ENCODE data around the gene KIFBP.

The KIFBP gene

DNA sequence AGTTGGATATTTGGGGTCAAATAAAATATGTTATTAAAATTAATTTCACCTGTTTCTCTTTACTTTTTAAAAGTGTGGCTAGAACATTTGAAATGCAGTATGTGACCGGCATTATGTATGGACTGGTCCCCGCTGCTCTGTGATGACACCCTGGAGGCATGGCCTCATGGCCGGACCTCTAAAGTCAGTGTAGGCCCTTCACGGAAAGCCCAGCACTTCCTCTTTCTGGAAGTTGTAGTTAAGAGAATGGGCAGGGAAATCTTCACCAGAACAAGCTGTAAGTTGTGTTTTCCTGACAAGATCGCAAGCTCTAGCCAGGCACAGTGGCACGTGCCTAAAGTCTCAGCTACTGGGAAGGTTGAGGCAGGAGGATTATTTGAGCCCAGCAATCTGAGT lies 61.0 kb downstream of the KIFBP start:
- Mint-ChIP-seq H3K36me3 (ENCODE audit: low read depth) (no peaks in the 10 kb centered on the region), H3K27ac (no peak overlapping the region), H3K9me3 (no peaks in the 10 kb centered on the region), H3K27me3 (ENCODE audit: low read depth, poor library complexity) (peaks cover 3% of the 10 kb centered on the region), H3K4me1 (peaks cover 16% of the 10 kb centered on the region), H3K4me3 (no peak overlapping the region)
- TF ChIP-seq, protein P1, sequence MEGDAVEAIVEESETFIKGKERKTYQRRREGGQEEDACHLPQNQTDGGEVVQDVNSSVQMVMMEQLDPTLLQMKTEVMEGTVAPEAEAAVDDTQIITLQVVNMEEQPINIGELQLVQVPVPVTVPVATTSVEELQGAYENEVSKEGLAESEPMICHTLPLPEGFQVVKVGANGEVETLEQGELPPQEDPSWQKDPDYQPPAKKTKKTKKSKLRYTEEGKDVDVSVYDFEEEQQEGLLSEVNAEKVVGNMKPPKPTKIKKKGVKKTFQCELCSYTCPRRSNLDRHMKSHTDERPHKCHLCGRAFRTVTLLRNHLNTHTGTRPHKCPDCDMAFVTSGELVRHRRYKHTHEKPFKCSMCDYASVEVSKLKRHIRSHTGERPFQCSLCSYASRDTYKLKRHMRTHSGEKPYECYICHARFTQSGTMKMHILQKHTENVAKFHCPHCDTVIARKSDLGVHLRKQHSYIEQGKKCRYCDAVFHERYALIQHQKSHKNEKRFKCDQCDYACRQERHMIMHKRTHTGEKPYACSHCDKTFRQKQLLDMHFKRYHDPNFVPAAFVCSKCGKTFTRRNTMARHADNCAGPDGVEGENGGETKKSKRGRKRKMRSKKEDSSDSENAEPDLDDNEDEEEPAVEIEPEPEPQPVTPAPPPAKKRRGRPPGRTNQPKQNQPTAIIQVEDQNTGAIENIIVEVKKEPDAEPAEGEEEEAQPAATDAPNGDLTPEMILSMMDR (IDR thresholded peaks at IDR 0.05): no peak
- DNase-seq: no peak

DNA sequence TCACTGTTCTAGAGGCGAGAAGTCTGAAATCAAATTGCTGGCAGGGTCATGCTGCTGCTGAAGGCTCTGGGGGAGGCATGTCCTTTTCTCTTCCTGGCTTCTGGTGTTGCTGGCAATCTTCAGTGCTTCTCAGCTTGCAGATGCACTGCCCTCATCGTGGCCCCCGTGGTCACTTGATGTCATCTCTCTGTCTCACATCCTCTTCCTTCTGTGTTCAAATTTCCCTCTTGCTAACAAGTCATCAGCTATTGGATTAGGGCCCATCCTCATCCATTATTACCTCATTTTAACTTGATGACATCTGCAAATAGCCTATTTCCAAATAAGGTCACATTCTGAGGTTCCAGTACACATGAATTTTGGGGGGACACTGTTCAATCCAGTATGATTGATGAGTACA lies 62.7 kb downstream of the KIFBP start:
- peaks cover 18% of the 10 kb centered on the region for H3K4me1 Mint-ChIP-seq
- TF ChIP-seq, protein P1 (IDR thresholded peaks at IDR 0.05): no peak
- DNase-seq: no peak
- H3K9me3 Mint-ChIP-seq: no peaks in the 10 kb centered on the region
- H3K4me3 Mint-ChIP-seq: no peak overlapping the region
- H3K27ac Mint-ChIP-seq: no peak overlapping the region
- no peaks in the 10 kb centered on the region for H3K27me3 Mint-ChIP-seq (ENCODE audit: low read depth, poor library complexity)
- H3K36me3 Mint-ChIP-seq (ENCODE audit: low read depth): no peaks in the 10 kb centered on the region

DNA sequence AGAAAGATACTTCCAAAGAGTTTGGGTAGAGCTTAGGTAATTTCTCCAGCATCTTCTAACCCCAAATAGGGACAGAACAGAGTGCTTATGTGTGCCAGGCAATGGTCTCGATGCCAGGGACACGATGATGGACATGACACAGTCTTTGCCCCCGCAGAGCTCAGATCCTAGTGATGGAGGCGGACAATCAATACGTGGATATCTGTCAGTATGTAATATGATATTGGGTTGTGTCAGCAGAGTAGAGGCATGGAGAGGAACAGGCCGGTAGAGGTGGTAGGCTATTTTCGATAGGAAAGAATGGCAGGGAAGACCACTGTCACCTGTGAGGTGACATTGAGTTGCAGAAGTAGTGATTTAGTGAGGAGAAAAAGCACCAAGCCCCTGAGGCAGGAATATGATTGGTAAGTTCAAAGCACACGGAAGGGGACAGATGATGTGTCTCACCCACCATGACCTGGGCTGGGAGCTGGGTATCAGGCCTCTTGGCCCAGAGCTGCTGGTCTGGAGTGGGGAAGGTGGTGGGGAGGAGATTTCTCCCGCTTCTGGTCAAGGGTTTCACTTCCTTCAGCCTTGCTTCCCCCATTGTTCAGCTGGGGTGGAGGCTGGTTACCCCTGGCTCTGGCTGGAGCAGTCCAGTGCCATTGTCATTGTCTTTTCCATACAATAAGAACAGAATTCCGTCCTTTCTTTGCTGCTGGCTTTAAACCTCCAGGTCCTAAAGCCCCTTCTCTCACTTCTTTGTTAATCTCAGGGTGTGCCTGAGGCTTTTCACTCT lies 63.3 kb downstream of the KIFBP start:
- Mint-ChIP-seq H3K27me3 (ENCODE audit: low read depth, poor library complexity) (no peaks in the 10 kb centered on the region), H3K27ac (no peak overlapping the region), H3K9me3 (no peaks in the 10 kb centered on the region), H3K4me3 (no peak overlapping the region), H3K36me3 (ENCODE audit: low read depth) (no peaks in the 10 kb centered on the region), H3K4me1 (peaks cover 24% of the 10 kb centered on the region)
- no peak for DNase-seq
- TF ChIP-seq, protein P1 (IDR thresholded peaks at IDR 0.05): no peak

DNA sequence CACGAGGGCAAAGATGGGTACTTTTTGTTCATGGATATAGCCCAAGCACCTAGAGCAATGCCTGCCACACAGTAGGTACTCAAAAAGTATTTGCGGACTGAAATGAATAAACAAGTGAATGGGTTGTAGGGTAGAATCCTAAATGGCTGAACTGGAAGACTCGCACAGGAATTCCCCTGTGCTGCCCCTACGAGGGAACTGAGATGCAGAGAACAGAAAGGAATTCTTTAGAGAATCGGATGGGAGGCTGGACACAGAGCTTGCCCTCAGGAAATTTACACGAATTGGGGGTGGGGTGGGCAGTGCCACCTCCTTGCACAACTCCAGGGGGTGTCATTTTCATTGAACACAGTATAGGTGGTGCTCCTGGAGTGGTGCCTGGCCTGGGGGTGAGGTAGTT lies 64.1 kb downstream of the KIFBP start:
- Mint-ChIP-seq H3K27me3 (ENCODE audit: low read depth, poor library complexity) (peaks cover 3% of the 10 kb centered on the region), H3K36me3 (ENCODE audit: low read depth) (no peaks in the 10 kb centered on the region), H3K4me3 (no peak overlapping the region), H3K4me1 (peaks cover 31% of the 10 kb centered on the region), H3K9me3 (no peaks in the 10 kb centered on the region), H3K27ac (no peak overlapping the region)
- no peak for DNase-seq
- TF ChIP-seq, protein P1 (IDR thresholded peaks at IDR 0.05): no peak

DNA sequence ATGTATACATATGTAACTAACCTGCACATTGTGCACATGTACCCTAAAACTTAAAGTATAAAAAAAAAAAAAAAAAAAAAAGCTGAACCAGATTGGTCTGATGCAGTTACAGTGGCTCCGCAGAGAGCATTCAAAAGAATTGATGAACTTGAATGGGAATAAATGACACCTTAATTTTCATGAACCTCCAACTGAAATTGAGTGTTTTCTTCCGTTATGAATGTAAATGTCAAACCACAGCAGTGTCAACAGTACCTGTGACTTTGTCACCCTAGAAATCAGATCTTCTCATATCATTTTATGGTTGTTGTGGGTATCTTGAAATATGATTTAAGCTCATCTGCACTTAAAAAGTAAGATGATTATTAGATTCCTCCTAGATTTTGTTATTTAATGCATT lies 66.6 kb downstream of the KIFBP start:
- H3K27me3 Mint-ChIP-seq (ENCODE audit: low read depth, poor library complexity): peaks cover 3% of the 10 kb centered on the region
- no peaks in the 10 kb centered on the region for H3K36me3 Mint-ChIP-seq (ENCODE audit: low read depth)
- no peak overlapping the region for H3K27ac Mint-ChIP-seq
- H3K4me3 Mint-ChIP-seq: no peak overlapping the region
- DNase-seq: no peak
- TF ChIP-seq, protein P1 (IDR thresholded peaks at IDR 0.05): no peak
- no peaks in the 10 kb centered on the region for H3K9me3 Mint-ChIP-seq
- peaks cover 20% of the 10 kb centered on the region for H3K4me1 Mint-ChIP-seq

DNA sequence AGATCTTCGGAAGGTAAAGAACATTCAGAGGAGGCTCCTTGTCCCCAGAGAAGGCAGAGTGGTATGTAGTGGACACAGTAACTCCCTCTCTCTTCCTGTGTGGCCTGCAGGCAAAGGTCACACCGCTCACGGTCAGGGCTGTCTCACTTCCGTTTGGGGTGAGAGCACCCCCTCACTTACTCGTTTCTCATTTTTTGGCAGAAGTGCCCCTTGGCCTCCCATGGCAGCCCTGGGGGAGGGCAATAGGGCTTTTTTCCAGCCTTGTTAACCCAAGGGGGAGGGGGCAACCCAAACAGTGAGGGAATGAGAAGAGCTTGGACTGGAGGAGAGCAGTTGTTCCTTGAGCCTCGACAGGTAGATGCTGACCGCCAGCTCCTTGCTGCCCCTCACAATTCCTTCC lies 67.5 kb downstream of the KIFBP start:
- Mint-ChIP-seq H3K4me3 (no peak overlapping the region), H3K27me3 (ENCODE audit: low read depth, poor library complexity) (peaks cover 7% of the 10 kb centered on the region), H3K4me1 (peaks cover 20% of the 10 kb centered on the region), H3K36me3 (ENCODE audit: low read depth) (no peaks in the 10 kb centered on the region), H3K27ac (peak overlapping the region; percentile 90), H3K9me3 (no peaks in the 10 kb centered on the region)
- no peak for DNase-seq
- TF ChIP-seq, protein P1 (IDR thresholded peaks at IDR 0.05): no peak

Data from nephron progenitor cell (in vitro differentiated cells).